Panc1 (cell line): ENCODE data around the gene PATJ.

Source experiments
- POLR2AphosphoS5 ChIP-seq: IDR thresholded peaks from 2 replicates; pipeline ENCODE4 v1.6.1; 2012; ENCODE audit warnings: mild to moderate bottlenecking, low read depth, low read length, moderate library complexity
- TF ChIP-seq, protein P1 (sequence below): fragments of 450-650 bp; IDR thresholded peaks from 2 replicates; pipeline ENCODE4 v1.5.1; 2017; ENCODE audit warnings: mild to moderate bottlenecking

DNA sequence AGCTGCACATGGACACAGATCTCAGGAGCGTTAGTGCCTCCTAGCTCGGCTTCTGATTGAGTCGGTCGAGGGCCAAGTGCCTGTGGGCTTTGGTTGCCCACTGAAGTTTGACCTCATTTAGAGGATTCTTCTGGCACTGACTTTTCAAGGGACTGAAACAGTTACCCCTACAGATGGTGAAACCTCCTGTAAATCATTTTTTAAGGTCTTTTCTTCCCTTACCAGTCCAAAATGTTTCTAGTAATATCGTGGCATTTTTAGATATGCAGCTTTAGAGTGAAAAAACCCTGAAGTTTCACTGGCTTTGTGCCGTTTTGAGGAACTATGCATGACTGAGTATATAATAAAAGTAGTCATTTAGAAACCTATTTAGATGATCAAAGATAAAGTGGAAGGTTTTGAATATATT, 417.7 kb downstream of the PATJ start:
- TF ChIP-seq, protein P1, sequence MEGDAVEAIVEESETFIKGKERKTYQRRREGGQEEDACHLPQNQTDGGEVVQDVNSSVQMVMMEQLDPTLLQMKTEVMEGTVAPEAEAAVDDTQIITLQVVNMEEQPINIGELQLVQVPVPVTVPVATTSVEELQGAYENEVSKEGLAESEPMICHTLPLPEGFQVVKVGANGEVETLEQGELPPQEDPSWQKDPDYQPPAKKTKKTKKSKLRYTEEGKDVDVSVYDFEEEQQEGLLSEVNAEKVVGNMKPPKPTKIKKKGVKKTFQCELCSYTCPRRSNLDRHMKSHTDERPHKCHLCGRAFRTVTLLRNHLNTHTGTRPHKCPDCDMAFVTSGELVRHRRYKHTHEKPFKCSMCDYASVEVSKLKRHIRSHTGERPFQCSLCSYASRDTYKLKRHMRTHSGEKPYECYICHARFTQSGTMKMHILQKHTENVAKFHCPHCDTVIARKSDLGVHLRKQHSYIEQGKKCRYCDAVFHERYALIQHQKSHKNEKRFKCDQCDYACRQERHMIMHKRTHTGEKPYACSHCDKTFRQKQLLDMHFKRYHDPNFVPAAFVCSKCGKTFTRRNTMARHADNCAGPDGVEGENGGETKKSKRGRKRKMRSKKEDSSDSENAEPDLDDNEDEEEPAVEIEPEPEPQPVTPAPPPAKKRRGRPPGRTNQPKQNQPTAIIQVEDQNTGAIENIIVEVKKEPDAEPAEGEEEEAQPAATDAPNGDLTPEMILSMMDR: no peak
- TF ChIP-seq POLR2AphosphoS5: no peak
